GM18508 (cell line): ENCODE measurements around the gene ATPAF2.
"Not testable (repeated sequence)": the region's sequence is repeated elsewhere in the genome, so short reads cannot be mapped to it uniquely, and the experiment has no call there.

Experiments used
- ATAC-seq: cut with Tn5 transposase; IDR thresholded peaks from one replicate; pipeline ENCODE4 v1.9.1; 2021; ENCODE audit warnings: moderate number of reproducible peaks; ENCODE audit not compliant: insufficient read depth, unreplicated experiment

Gene ATPAF2

GRCh38 chr17:18015593-18015992 lies 23.4 kb downstream of the ATPAF2 start:
- no peak for ATAC-seq

DNA sequence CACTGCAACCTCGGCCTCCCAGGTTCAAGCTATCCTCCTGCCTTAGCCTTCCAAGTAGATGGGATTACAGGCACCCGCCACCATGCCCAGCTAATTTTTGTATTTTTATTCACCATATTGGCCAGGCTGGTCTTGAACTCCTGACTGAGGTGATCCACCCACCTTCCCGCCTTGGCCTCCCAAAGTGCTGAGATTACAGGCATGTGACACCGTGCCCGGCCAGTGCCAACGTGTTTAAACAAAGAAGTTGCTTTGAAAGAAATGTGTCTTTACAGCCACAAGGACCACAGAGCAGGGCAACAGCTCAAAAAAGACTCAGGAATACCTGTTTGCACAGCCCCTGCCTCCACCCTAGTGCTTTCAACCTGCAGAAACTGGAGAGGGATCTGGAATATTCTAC lies 25.0 kb downstream of the ATPAF2 start:
- ATAC-seq: no peak

DNA sequence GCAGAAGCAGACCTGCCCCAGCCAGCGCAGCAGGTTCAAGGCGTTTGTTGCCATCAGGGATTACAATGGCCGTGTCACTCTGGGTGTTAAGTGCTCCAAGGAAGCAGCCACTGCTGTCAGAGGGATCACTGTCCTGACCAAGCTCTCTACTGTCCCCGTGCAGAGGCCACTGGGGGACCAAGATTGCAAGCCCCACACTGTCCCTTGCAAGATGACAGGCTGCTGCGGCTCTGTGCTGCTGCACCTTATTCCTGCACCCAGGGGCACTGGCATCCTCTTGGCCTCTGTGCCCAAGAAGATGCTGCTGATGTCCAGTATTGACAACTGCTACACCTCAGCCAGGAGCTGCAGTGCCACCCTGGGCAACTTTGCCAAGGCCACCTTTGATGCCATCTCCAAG lies 27.7 kb downstream of the ATPAF2 start:
- no peak for ATAC-seq

- no peak for ATAC-seq
Measured at GRCh38 chr17:18009609-18010420, 29.2 kb downstream of the ATPAF2 start.

DNA sequence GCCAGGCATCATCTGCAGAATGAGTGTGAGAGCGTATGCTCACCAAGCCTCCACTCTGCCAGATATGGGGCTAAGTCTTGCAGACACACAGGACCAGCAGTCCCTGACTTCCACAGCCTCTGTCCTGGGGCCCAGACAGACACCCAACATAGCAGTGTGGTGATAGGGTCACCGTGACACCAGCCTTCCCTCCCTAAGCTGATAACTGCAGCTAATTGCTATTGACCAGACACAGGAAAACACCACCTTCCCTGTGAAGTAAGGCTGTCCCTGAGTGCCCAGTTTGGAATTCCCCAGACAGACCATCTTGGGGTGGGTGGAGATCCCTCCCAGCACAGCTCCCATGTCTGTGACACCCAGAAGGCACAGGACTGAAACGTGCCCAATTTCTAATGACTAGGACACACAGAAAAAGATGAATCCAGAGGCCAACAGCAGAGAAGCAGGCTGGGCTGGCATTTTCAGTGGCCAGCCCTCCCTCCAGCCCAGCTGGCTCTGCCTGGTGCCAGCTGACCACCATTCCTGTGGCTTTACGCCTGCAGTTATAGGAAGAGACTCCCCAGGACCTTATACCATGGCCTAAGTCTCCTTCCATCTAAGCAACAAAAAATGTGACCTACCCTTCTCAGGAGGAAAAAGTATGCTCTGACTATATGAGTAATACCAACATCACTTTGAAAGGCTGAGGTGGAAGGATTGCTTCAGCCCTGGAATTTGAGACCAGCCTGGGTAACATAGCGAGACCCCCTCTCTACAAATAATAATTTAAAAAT lies 30.3 kb downstream of the ATPAF2 start:
- no peak for ATAC-seq

DNA sequence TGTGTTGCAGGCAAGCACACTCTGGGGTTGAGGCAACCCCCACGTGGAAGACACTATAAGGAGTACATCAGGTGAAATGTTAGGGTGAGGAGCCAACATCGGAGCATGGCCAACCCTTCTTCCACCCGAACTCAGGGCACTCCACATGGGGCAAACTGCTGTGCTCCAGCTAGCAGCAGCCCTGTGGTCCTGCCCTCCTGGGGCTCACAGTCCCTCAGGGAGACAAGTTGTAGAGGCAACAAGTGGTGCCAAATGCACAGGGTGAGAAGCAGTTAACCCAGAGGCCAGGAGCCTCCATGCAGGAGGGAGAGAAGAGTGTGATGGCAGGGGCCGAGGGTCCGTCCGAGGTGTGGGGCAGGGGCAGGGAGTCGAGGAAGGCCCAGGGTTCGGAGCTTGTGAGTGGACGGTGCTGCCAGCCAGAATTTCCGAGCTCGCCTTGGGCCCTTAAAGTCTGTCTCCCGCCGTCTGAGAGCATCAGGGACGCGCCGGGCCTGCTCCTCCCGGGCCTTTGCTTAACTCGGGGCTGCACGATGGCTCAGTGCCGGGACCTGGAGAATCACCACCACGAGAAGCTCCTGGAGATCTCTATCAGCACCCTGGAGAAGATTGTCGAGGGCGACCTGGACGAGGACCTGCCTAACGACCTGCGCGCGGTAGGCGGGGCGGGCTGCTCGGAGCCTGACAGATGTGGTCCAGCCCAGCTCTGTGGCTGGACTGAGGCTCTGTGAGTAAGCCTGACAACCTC lies 32.3 kb downstream of the ATPAF2 start:
- no peak for ATAC-seq

- ATAC-seq: no peak
Measured at GRCh38 chr17:18005496-18005895, 33.5 kb downstream of the ATPAF2 start.

GRCh38 chr17:18004884-18005305 lies 34.1 kb downstream of the ATPAF2 start:
- no peak for ATAC-seq

DNA sequence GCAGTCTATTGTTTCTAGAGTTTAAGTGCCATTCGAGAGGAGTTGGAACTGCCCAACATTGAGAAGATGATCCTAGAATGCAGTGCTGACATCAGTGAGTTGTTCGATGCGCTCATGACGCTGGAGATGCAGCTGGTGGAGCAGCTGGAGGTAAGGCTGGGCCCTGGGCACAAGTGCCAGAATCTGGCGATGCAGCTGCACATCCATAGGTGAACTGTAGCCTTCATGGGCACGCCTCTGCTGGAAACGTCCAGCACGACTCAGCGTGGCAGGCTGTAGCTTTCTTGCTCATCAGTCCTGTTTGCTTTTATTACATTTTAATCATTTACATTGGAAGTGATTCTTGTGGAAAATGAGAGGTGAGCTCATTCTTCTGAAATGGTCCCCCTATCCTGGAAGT lies 34.6 kb downstream of the ATPAF2 start:
- no peak for ATAC-seq

- ATAC-seq: no peak
Measured at GRCh38 chr17:18002171-18002570, 36.8 kb downstream of the ATPAF2 start.

DNA sequence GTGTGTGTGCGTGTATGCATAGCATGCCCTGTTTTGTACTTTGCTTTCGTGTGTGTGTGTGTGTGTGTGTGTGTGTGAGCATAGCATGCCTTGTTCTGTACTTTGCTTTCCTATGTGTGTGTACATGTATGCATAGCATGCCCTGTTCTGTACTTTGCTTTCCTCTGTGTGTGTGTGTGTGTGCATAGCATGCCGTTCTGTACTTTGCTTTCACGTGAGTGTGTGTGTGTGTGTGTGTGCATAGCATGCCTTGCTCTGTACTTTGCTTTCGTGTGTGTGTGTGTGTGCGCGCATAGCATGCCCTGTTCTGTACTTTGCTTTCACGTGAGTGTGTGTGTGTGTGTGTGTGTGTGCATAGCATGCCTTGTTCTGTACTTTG lies 38.9 kb downstream of the ATPAF2 start:
- no peak for ATAC-seq

DNA sequence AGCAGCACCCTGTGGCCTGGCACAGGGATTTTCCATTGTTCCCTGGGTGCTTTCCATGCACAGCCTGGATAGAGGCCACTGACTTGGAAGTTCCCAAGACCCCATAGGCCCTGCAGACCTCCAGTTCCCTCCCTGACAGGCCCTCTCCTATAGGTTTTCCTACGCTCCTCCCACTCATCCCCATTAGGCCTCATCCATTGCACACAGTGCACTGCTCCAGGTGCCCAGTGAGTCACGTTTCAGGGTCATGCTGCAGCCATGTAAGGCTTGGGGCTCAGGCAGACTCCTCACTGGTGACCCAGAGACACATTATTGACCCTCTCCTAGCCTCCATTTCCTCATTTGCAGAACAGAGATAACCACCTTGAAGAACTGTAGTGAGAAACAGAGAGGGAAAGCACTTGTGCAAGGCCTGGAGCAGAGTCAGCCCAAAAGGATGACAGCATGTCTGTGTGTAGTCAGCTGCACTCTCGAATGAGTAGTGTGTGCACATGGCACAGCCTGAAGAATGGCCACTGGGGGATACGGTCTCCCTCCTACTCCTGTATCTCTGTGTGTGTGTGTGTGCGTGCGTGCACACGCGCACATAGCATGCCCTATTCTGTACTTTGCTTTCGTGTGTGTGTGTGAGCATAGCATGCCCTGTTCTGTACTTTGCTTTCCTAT lies 39.5 kb downstream of the ATPAF2 start:
- no peak for ATAC-seq

- ATAC-seq: no peak
Measured at GRCh38 chr17:17998934-17999333, 40.0 kb downstream of the ATPAF2 start.

DNA sequence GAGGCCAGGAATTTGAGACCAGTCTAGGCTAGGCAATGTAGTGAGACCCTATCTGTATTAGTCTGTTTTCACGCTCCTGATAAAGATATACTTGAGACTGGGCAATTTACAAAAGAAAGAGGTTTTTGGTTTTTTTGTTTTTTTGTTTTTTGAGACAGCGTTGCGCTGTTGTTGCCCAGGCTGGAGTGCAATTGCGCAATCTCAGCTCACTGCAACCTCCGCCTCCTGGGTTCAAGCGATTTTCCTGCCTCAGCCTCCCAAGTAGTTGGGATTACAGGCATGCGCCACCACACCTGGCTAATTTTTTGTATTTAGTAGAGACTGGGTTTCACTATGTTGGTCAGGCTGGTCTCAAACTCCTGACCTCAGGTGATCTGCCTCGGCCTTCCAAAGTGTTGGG lies 43.1 kb downstream of the ATPAF2 start:
- ATAC-seq: not testable (repeated sequence)

- no peak for ATAC-seq
Measured at GRCh38 chr17:17994271-17995069, 44.5 kb downstream of the ATPAF2 start.

GRCh38 chr17:17993852-17994251 lies 45.1 kb downstream of the ATPAF2 start:
- ATAC-seq: no peak

- no peak for ATAC-seq
Measured at GRCh38 chr17:17993366-17993765, 45.6 kb downstream of the ATPAF2 start.

GRCh38 chr17:17990282-17990681 lies 48.7 kb downstream of the ATPAF2 start:
- ATAC-seq: no peak

DNA sequence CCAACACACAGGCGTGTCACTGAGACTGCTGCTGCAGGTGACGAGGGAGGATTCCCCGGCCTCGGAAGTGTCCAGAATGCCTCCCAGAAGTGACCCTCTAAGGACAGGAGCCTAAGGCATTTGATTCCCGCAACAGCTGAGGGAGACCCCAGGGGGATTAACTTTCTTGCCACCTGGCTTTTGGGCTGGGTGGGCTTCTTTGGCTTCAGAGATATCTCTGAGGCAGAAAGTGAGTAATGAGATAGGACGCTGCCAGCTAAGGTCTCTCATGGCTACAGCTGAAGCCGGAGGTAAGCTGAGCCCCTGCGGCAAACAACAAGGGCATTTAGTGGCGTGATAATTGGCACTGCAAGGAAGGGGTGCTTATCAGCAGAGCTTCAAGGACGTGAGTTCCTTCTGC lies 49.4 kb downstream of the ATPAF2 start:
- no peak for ATAC-seq

- ATAC-seq: no peak
Measured at GRCh38 chr17:17989081-17989480, 49.9 kb downstream of the ATPAF2 start.
